ENCODE data around the gene PDXDC1. TPM values are rescaled to one million over a fixed set of nuclear protein-coding genes. Genes with fewer than 3 reads are reported as not detected.
"Not testable (repeated sequence)": the region's sequence is repeated elsewhere in the genome, so short reads cannot be mapped to it uniquely, and the experiment has no call there.

The PDXDC1 gene
- 100 to 1,000 TPM; 163 to 202 TPM for total RNA-seq
- 52.4 TPM for polyA plus RNA-seq (2013, experiment 1 of 2)
- 44.1 TPM for polyA plus RNA-seq (2013, experiment 2 of 2)
- long read RNA-seq, experiment 1, full-length matches to known transcripts: 7 of 64 reads
- long read RNA-seq, experiment 1, partial matches to known transcripts: 28 of 64 reads
- long read RNA-seq, experiment 1, other reads (novel, unspliced or antisense): 29 of 64 reads
- long read RNA-seq, experiment 2, full-length matches to known transcripts: 143 of 234 reads
- long read RNA-seq, experiment 2, partial matches to known transcripts: 43 of 234 reads
- long read RNA-seq, experiment 2, other reads (novel, unspliced or antisense): 48 of 234 reads
- long read RNA-seq, experiment 3, full-length matches to known transcripts: 432 of 600 reads
- long read RNA-seq, experiment 3, partial matches to known transcripts: 52 of 600 reads
- long read RNA-seq, experiment 3, other reads (novel, unspliced or antisense): 116 of 600 reads
- long read RNA-seq, experiment 4, full-length matches to known transcripts: 12 of 37 reads
- long read RNA-seq, experiment 4, partial matches to known transcripts: 16 of 37 reads
- long read RNA-seq, experiment 4, other reads (novel, unspliced or antisense): 9 of 37 reads

GRCh38 chr16:14974656-14975417 lies at the start of gene PDXDC1:
Gene PDXDC1 (plus strand): TSS chr16:14975026. CDS start chr16:14975200, 174 bp downstream.
- H3K27me3 Mint-ChIP-seq (ENCODE audit: insufficient read depth); H3K27me3 ChIP-seq (ENCODE audit: control insufficient read depth, insufficient read depth, low read length, poor library complexity, severe bottlenecking); H3K9me3 ChIP-seq (ENCODE audit: control insufficient read depth, low read length); H3K36me3 ChIP-seq (ENCODE audit: control insufficient read depth, insufficient read depth, low read length); H3K9me3 Mint-ChIP-seq; H3K4me1 ChIP-seq (ENCODE audit: control insufficient read depth, insufficient read depth, low read length): not testable (repeated sequence)
- Histone ChIP-seq H3K4me3 (ENCODE audit: low read length) (peak within 1 kb of the TSS; percentile 92), H3K27ac (ENCODE audit: low read depth, low read length) (peak within 1 kb of the TSS; percentile 80), H3K9ac (ENCODE audit: extremely low read depth, low read length, poor library complexity, severe bottlenecking) (peak within 1 kb of the TSS; percentile 84)
- WGBS, 2 experiments (ENCODE audit: insufficient coverage in 1 of 2, insufficient read length in 1 of 2): 0% methylated on average over 1 to 69 of the region's 74 CpGs
- peaks cover 16% of the 10 kb centered on the region for H3K36me3 Mint-ChIP-seq (ENCODE audit: low read depth)
- peak within 1 kb of the TSS; percentile 96 for H3K27ac Mint-ChIP-seq
- H3K4me1 Mint-ChIP-seq: peaks cover 32% of the 10 kb centered on the region
- peak; percentile 99 for DNase-seq
- H3K4me3 Mint-ChIP-seq: peak within 1 kb of the TSS; percentile 96

- H3K27ac Mint-ChIP-seq; H3K36me3 ChIP-seq (ENCODE audit: control insufficient read depth, insufficient read depth, low read length); H3K9me3 Mint-ChIP-seq; H3K36me3 Mint-ChIP-seq (ENCODE audit: low read depth); H3K27ac ChIP-seq (ENCODE audit: low read depth, low read length); H3K4me3 Mint-ChIP-seq; H3K4me3 ChIP-seq (ENCODE audit: low read length); H3K27me3 ChIP-seq (ENCODE audit: control insufficient read depth, insufficient read depth, low read length, poor library complexity, severe bottlenecking); H3K4me1 Mint-ChIP-seq; H3K9ac ChIP-seq (ENCODE audit: extremely low read depth, low read length, poor library complexity, severe bottlenecking); H3K4me1 ChIP-seq (ENCODE audit: control insufficient read depth, insufficient read depth, low read length); H3K9me3 ChIP-seq (ENCODE audit: control insufficient read depth, low read length); H3K27me3 Mint-ChIP-seq (ENCODE audit: insufficient read depth): not testable (repeated sequence)
- peak; percentile 66 for DNase-seq
- WGBS, 2 experiments (ENCODE audit: insufficient coverage in 1 of 2, insufficient read length in 1 of 2): 58 to 80% methylated on average over 3 to 4 of the region's 31 CpGs
These were observed 46.6 kb upstream of the PDXDC1 start for GRCh38 chr16:14928064-14928714.

GRCh38 chr16:14929176-14929575 lies 45.6 kb upstream of the PDXDC1 start:
- H3K9ac ChIP-seq (ENCODE audit: extremely low read depth, low read length, poor library complexity, severe bottlenecking); H3K4me1 ChIP-seq (ENCODE audit: control insufficient read depth, insufficient read depth, low read length); H3K27me3 Mint-ChIP-seq (ENCODE audit: insufficient read depth); H3K9me3 Mint-ChIP-seq; DNase-seq; H3K36me3 Mint-ChIP-seq (ENCODE audit: low read depth); H3K27ac ChIP-seq (ENCODE audit: low read depth, low read length); H3K4me1 Mint-ChIP-seq; H3K27ac Mint-ChIP-seq; H3K9me3 ChIP-seq (ENCODE audit: control insufficient read depth, low read length); H3K4me3 ChIP-seq (ENCODE audit: low read length); H3K36me3 ChIP-seq (ENCODE audit: control insufficient read depth, insufficient read depth, low read length); H3K4me3 Mint-ChIP-seq; H3K27me3 ChIP-seq (ENCODE audit: control insufficient read depth, insufficient read depth, low read length, poor library complexity, severe bottlenecking): not testable (repeated sequence)
- WGBS, 2 experiments (ENCODE audit: insufficient coverage in 1 of 2, insufficient read length in 1 of 2): 87 to 89% methylated on average over 3 to 10 of the region's 26 CpGs

GRCh38 chr16:14930246-14930645 lies 44.6 kb upstream of the PDXDC1 start:
- not testable (repeated sequence) for H3K4me3 Mint-ChIP-seq; H3K4me1 ChIP-seq (ENCODE audit: control insufficient read depth, insufficient read depth, low read length); H3K9me3 ChIP-seq (ENCODE audit: control insufficient read depth, low read length); H3K27ac Mint-ChIP-seq; H3K27me3 Mint-ChIP-seq (ENCODE audit: insufficient read depth); H3K27ac ChIP-seq (ENCODE audit: low read depth, low read length); H3K36me3 Mint-ChIP-seq (ENCODE audit: low read depth); H3K9ac ChIP-seq (ENCODE audit: extremely low read depth, low read length, poor library complexity, severe bottlenecking); H3K4me3 ChIP-seq (ENCODE audit: low read length); H3K36me3 ChIP-seq (ENCODE audit: control insufficient read depth, insufficient read depth, low read length); DNase-seq; H3K9me3 Mint-ChIP-seq; H3K27me3 ChIP-seq (ENCODE audit: control insufficient read depth, insufficient read depth, low read length, poor library complexity, severe bottlenecking); H3K4me1 Mint-ChIP-seq
- WGBS, 2 experiments (ENCODE audit: insufficient coverage in 1 of 2, insufficient read length in 1 of 2): 97% methylated on average over 7 of the region's 25 CpGs; no CpG with 5 or more reads in 1 of the 2 experiments

- not testable (repeated sequence) for H3K27me3 Mint-ChIP-seq (ENCODE audit: insufficient read depth); H3K27me3 ChIP-seq (ENCODE audit: control insufficient read depth, insufficient read depth, low read length, poor library complexity, severe bottlenecking); H3K4me3 ChIP-seq (ENCODE audit: low read length); H3K4me1 Mint-ChIP-seq; H3K9me3 ChIP-seq (ENCODE audit: control insufficient read depth, low read length); H3K4me1 ChIP-seq (ENCODE audit: control insufficient read depth, insufficient read depth, low read length); H3K27ac ChIP-seq (ENCODE audit: low read depth, low read length); H3K36me3 Mint-ChIP-seq (ENCODE audit: low read depth); H3K9ac ChIP-seq (ENCODE audit: extremely low read depth, low read length, poor library complexity, severe bottlenecking); H3K36me3 ChIP-seq (ENCODE audit: control insufficient read depth, insufficient read depth, low read length); H3K27ac Mint-ChIP-seq; H3K4me3 Mint-ChIP-seq; H3K9me3 Mint-ChIP-seq
- WGBS, 2 experiments (ENCODE audit: insufficient coverage in 1 of 2, insufficient read length in 1 of 2): 97% methylated on average over 4 of the region's 19 CpGs; no CpG with 5 or more reads in 1 of the 2 experiments
- peak; percentile 4 for DNase-seq
These were observed 43.9 kb upstream of the PDXDC1 start for GRCh38 chr16:14930971-14931370.

GRCh38 chr16:14932581-14933375 lies 42.0 kb upstream of the PDXDC1 start:
- not testable (repeated sequence) for H3K9ac ChIP-seq (ENCODE audit: extremely low read depth, low read length, poor library complexity, severe bottlenecking); H3K27ac Mint-ChIP-seq; DNase-seq; H3K4me1 ChIP-seq (ENCODE audit: control insufficient read depth, insufficient read depth, low read length); H3K9me3 ChIP-seq (ENCODE audit: control insufficient read depth, low read length); H3K4me1 Mint-ChIP-seq; H3K36me3 Mint-ChIP-seq (ENCODE audit: low read depth); H3K27me3 Mint-ChIP-seq (ENCODE audit: insufficient read depth); H3K9me3 Mint-ChIP-seq; H3K4me3 Mint-ChIP-seq; H3K36me3 ChIP-seq (ENCODE audit: control insufficient read depth, insufficient read depth, low read length); H3K4me3 ChIP-seq (ENCODE audit: low read length); H3K27ac ChIP-seq (ENCODE audit: low read depth, low read length); H3K27me3 ChIP-seq (ENCODE audit: control insufficient read depth, insufficient read depth, low read length, poor library complexity, severe bottlenecking)
- 95% methylated on average over 17 of the region's 47 CpGs; no CpG with 5 or more reads in 1 of the 2 experiments for WGBS, 2 experiments (ENCODE audit: insufficient coverage in 1 of 2, insufficient read length in 1 of 2)

Measured in endodermal cell (in vitro differentiated cells).